ENCODE measurements around the gene ZNF681.

DNA sequence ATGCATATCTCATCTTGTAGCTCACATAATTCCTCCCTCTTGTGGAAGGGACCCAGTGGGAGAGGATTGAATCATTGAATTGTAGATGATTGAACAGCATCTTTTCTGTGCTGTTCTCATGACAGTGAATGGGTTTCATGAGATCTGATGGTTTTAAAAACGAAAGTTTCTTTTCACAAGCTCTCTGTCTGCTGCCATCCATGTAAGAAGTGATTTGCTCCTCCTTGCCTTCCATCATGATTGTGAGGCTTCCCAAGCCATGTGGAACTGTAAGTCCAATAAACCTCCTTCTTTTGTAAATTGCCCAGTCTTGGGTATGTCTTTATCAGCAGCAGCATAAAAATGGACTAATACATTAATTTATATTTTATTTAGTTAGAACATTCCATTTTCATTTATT, 52.0 kb downstream of the ZNF681 start:
- TF ChIP-seq, protein P1, sequence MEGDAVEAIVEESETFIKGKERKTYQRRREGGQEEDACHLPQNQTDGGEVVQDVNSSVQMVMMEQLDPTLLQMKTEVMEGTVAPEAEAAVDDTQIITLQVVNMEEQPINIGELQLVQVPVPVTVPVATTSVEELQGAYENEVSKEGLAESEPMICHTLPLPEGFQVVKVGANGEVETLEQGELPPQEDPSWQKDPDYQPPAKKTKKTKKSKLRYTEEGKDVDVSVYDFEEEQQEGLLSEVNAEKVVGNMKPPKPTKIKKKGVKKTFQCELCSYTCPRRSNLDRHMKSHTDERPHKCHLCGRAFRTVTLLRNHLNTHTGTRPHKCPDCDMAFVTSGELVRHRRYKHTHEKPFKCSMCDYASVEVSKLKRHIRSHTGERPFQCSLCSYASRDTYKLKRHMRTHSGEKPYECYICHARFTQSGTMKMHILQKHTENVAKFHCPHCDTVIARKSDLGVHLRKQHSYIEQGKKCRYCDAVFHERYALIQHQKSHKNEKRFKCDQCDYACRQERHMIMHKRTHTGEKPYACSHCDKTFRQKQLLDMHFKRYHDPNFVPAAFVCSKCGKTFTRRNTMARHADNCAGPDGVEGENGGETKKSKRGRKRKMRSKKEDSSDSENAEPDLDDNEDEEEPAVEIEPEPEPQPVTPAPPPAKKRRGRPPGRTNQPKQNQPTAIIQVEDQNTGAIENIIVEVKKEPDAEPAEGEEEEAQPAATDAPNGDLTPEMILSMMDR (IDR thresholded peaks at IDR 0.05; ENCODE audit: borderline replicate concordance, extremely low read depth, low read length, poor library complexity, severe bottlenecking): no peak
- TF ChIP-seq EZH2 (IDR thresholded peaks at IDR 0.05; ENCODE audit: borderline replicate concordance, low read depth, low read length, severe bottlenecking): no peak

Measured in DND-41 (cell line).